Retinal pigment epithelial cell (primary cell): ENCODE results near the gene CMTM5.
A peak's percentile ranks its signal among the peaks of the same experiment; 100 is the strongest.

Source experiments
- DNase-seq: peaks from one replicate; pipeline ENCODE4 v3.0.0-alpha.2; 2010; ENCODE audit warnings: low read depth
- H3K4me3 ChIP-seq: 2 replicates; pipeline ENCODE4 v1.5.1; 2011; ENCODE audit warnings: mild to moderate bottlenecking, low read length, control low read depth, moderate library complexity
- CTCF ChIP-seq: conservative IDR thresholded peaks from 2 replicates; pipeline ENCODE4 v1.5.1; 2011; ENCODE audit warnings: low read depth, low read length, control low read depth, inconsistent platforms

The CMTM5 gene

GRCh38 chr14:23375527-23376251, 1.2 kb upstream of the CMTM5 start:
- no peak overlapping the region for H3K4me3 ChIP-seq
- no peak for TF ChIP-seq CTCF
- no peak for DNase-seq

- no peak for TF ChIP-seq CTCF
- no peak for DNase-seq
- no peak overlapping the region for H3K4me3 ChIP-seq
Observed at GRCh38 chr14:23377198-23377550, 328 bp downstream of the CMTM5 start.

GRCh38 chr14:23377573-23378563, 1.0 kb downstream of the CMTM5 start:
- no peak for TF ChIP-seq CTCF
- no peak overlapping the region for H3K4me3 ChIP-seq
- DNase-seq: no peak

GRCh38 chr14:23378612-23379220, 1.9 kb downstream of the CMTM5 start:
- TF ChIP-seq CTCF: no peak
- H3K4me3 ChIP-seq: no peak overlapping the region
- no peak for DNase-seq

GRCh38 chr14:23379366-23380196, 2.7 kb downstream of the CMTM5 start:
- peak; percentile 98 for TF ChIP-seq CTCF
- DNase-seq: no peak
- no peak overlapping the region for H3K4me3 ChIP-seq

- no peak for TF ChIP-seq CTCF
- DNase-seq: no peak
- no peak overlapping the region for H3K4me3 ChIP-seq
Observed at GRCh38 chr14:23380197-23380914, 3.5 kb downstream of the CMTM5 start.
